Central memory CD8-positive, alpha-beta T cell (primary cell): ENCODE results near the gene INPP4B.
"Not testable (repeated sequence)": the region's sequence is repeated elsewhere in the genome, so short reads cannot be mapped to it uniquely, and the experiment has no call there.

Source experiments
- ATAC-seq: fragments of 150-1000 bp; cut with Tn5 transposase; replicated peaks from 2 replicates; pipeline ENCODE4 v1.10.0; 2022; ENCODE audit warnings: mild to moderate bottlenecking, moderate FRiP score, moderate number of reproducible peaks; ENCODE audit not compliant: poor library complexity, severe bottlenecking; ENCODE audit errors: extremely low read depth
- DNase-seq, 2 donors: peaks; one replicate each; pipeline ENCODE4 v3.0.0; 2021; ENCODE audit warnings: low spot score in 2 of 2
- H3K27ac Mint-ChIP-seq: one replicate; pipeline ENCODE4 v1.8.0; 2022; ENCODE audit warnings: low read depth, mild to moderate bottlenecking, moderate library complexity, mixed read lengths
- H3K27me3 Mint-ChIP-seq: one replicate; pipeline ENCODE4 v1.8.0; 2022; ENCODE audit warnings: mixed read lengths
- H3K36me3 Mint-ChIP-seq: one replicate; pipeline ENCODE4 v1.8.0; 2022; ENCODE audit warnings: mild to moderate bottlenecking, moderate library complexity, mixed read lengths; ENCODE audit not compliant: insufficient read depth
- H3K4me1 Mint-ChIP-seq: one replicate; pipeline ENCODE4 v1.8.0; 2022; ENCODE audit warnings: mixed read lengths
- H3K4me3 Mint-ChIP-seq: one replicate; pipeline ENCODE4 v1.8.0; 2022; ENCODE audit warnings: mild to moderate bottlenecking, moderate library complexity, mixed read lengths
- H3K9me3 Mint-ChIP-seq: one replicate; pipeline ENCODE4 v1.8.0; 2022; ENCODE audit warnings: mixed read lengths

INPP4B gene

DNA sequence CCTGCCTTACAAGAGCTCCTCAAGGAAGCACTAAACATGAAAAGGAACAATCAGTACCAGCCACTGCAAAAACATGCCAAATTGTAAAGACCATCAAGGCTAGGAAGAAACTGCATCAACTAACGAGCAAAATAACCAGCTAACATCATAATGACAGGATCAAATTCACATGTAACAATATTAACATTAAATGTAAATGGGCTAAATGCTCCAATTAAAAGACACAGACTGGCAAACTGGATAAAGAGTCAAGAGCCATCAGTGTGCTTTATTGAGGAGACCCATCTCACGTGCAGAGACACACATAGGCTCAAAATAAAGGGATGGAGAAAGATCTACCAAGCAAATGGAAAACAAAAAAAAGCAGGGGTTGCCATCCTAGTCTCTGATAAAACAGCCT is 777.8 kb downstream of the INPP4B start:
- not testable (repeated sequence) for H3K36me3 Mint-ChIP-seq, ATAC-seq, DNase-seq, H3K9me3 Mint-ChIP-seq, H3K27me3 Mint-ChIP-seq, H3K27ac Mint-ChIP-seq, H3K4me3 Mint-ChIP-seq
- peaks cover 32% of the 10 kb centered on the region for H3K4me1 Mint-ChIP-seq

DNA sequence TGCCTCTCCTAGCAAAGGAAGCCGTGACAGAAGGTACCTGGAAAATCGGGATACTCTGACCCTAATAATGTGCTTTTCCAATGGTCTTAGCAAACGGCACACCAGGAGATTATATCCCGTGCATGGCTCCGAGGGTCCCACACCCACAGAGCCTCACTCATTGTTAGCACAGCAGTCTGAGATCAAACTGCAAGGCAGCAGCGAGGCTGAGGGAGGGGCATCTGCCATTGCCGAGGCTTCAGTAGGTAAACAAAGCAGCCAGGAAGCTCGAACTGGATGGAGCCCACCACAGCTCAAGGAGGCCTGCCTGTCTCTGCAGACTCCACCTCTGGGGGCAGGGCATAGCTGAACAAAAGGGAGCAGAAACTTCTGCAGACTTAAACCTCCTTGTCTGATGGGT is 779.5 kb downstream of the INPP4B start:
- peaks cover 32% of the 10 kb centered on the region for H3K4me1 Mint-ChIP-seq

DNA sequence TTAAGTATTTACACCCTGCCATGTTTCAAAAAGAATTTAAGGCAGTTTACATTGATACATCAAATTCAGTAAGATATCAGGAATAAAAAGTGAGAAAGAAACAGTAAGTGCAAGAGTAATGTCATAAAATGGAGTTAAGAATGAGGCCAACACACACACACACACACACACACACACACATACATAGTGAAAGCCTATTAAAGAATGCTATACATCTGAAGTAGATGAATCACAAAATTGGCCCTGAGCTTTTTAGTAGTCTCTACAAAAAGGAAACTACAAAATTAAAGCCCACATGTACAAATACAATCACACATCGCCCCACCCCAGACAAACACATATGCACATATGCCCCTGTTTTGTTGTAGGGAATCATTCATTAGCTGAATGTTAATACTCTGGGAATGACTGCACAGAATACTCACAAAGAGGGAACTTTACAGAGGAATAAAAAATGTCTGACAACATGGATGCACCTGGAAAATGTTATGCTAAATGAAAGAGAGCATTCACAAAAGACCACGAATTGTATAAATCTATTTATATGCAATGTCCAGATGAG is 780.9 kb downstream of the INPP4B start:
- H3K36me3 Mint-ChIP-seq = peaks cover 12% of the 10 kb centered on the region
- H3K4me3 Mint-ChIP-seq = no peak overlapping the region
- peak overlapping the region; percentile 12 for H3K27ac Mint-ChIP-seq
- DNase-seq (no peak), ATAC-seq (no peak)
- H3K9me3 Mint-ChIP-seq = peaks cover 7% of the 10 kb centered on the region
- peaks cover 32% of the 10 kb centered on the region for H3K4me1 Mint-ChIP-seq
- no peaks in the 10 kb centered on the region for H3K27me3 Mint-ChIP-seq

More for the DNA sequence above, 779.5 kb downstream of the INPP4B start:
- H3K36me3 Mint-ChIP-seq, H3K27ac Mint-ChIP-seq, H3K4me3 Mint-ChIP-seq, H3K27me3 Mint-ChIP-seq, ATAC-seq, DNase-seq, H3K9me3 Mint-ChIP-seq: not testable (repeated sequence)

DNA sequence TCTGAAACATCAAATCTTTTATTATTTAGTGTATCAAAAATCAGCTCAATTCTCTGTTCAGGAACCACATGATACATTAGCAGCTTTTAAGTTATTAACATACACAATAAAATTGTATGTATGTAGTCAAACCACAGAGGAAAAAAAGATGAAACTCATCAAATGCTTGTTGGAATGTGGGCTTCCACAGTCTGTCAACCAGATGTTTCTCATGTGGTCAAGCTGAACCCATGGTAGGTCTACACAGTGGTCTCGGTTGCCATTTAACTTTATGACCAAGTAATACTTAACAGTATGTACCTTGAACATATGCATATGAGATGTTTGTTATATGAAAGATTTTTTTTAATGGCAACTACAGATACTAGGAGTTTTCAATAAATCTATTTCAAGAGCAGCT is 781.9 kb downstream of the INPP4B start:
- Mint-ChIP-seq H3K27ac (no peak overlapping the region), H3K9me3 (peaks cover 7% of the 10 kb centered on the region), H3K4me3 (no peak overlapping the region), H3K36me3 (peaks cover 10% of the 10 kb centered on the region), H3K4me1 (peaks cover 32% of the 10 kb centered on the region), H3K27me3 (no peaks in the 10 kb centered on the region)
- ATAC-seq = no peak
- DNase-seq = no peak

DNA sequence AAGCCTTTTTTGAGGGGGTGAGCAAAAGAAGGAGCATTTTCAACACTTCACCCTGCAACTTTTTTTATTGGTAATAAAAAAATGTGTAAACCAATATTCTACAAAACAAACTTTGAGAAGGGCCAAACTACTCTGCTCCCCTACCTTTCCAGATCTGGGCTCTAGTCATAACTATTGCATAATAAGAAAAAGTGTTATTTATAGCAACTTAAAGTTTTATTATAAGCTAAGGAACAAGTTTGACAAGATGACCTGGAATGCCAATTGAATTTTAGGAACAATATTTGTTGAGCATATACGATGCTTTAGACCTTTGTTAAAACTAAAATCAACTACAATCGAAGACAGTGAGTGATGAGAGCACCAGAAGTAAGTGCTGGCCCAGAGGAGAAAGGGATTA is 800.1 kb downstream of the INPP4B start:
- DNase-seq (no peak), ATAC-seq (no peak)
- Mint-ChIP-seq H3K4me3 (no peak overlapping the region), H3K4me1 (peaks cover 41% of the 10 kb centered on the region), H3K27ac (no peak overlapping the region), H3K9me3 (no peaks in the 10 kb centered on the region), H3K27me3 (no peaks in the 10 kb centered on the region), H3K36me3 (peaks cover 9% of the 10 kb centered on the region)

DNA sequence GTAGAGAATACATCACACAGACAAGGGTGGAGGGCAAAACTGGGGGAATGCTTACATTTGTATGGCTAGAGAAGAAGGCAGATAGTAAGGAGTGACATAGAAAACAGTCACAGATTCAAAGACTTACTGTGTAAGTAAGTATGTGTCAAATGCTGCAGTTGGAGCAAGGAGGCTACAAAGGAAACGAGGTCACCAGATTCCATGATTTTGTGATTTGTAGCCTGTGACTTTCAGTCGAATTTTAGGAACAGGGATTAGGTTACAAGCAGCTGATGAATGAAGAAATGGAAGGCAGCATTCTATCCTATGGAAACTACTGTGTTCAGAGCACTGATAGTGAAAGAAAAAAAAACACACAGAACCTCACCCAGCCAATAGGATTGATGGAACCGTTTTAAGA is 801.8 kb downstream of the INPP4B start:
- DNase-seq (no peak), ATAC-seq (no peak)
- Mint-ChIP-seq H3K4me1 (peaks cover 50% of the 10 kb centered on the region), H3K9me3 (no peaks in the 10 kb centered on the region), H3K27me3 (no peaks in the 10 kb centered on the region), H3K36me3 (peaks cover 13% of the 10 kb centered on the region), H3K4me3 (no peak overlapping the region), H3K27ac (no peak overlapping the region)

DNA sequence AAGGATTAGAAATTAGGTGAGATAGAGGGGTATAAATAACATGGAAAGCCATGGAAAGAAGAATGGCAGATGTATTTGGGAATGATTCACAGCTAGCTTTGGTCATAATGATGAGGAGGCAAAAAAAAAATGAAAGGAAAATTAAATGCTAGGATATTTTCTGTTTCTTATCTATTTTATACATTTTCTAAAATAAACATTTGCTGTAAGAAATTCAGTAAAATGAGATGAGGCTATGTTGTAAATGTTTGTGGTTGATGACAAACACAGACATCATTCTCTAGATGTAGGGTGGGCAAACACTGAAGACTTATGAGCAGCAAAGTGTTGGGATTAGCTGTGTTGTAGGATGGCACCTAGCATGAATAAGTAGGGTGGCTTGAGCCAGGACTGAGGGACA is 802.6 kb downstream of the INPP4B start:
- no peak for DNase-seq
- Mint-ChIP-seq H3K9me3 (no peaks in the 10 kb centered on the region), H3K27me3 (no peaks in the 10 kb centered on the region), H3K36me3 (peaks cover 13% of the 10 kb centered on the region), H3K4me1 (peaks cover 47% of the 10 kb centered on the region), H3K27ac (peak overlapping the region; percentile 36), H3K4me3 (no peak overlapping the region)
- ATAC-seq = no peak

DNA sequence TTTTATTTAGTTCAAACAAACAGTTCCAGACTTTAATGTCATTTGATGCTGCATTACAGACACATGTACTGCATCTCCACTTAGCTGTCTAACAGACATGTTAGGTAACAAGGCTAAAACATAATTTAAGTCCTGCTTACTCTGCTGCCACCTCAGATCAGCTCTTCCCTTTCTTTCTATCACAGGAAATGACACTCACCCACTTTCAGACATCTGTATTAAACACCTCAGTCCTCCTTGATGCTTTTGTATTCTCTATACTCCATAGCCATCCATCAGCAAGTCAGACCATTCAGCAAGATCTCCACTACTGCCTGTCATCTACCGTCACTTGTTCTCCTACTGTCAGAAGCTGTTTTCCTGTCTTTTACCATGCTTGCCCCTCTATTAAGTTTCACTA is 804.3 kb downstream of the INPP4B start:
- no peaks in the 10 kb centered on the region for H3K9me3 Mint-ChIP-seq
- H3K4me3 Mint-ChIP-seq = no peak overlapping the region
- H3K4me1 Mint-ChIP-seq = peaks cover 42% of the 10 kb centered on the region
- H3K27me3 Mint-ChIP-seq = no peaks in the 10 kb centered on the region
- H3K36me3 Mint-ChIP-seq = peaks cover 14% of the 10 kb centered on the region
- DNase-seq (no peak), ATAC-seq (no peak)
- H3K27ac Mint-ChIP-seq = no peak overlapping the region

DNA sequence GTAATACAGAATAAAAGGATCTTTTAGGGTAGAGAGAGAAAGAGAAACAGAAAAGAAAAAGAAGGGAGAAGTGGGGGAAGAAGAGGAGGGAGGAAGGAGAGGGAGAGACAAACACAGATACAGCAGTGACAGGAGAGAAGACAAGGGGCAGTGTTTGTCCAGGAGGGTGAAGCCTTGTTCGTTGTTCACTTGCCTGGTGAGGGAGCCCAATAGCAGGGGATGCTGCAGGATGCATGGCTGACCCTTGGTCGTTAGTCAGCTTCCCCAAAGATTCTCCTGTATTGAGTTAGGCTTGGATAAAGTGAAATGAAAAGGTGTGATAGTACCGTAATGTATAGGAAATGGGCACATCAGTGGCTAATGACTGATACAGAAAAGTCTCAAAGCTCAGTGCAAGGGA is 806.1 kb downstream of the INPP4B start:
- no peak overlapping the region for H3K4me3 Mint-ChIP-seq
- peaks cover 34% of the 10 kb centered on the region for H3K4me1 Mint-ChIP-seq
- no peaks in the 10 kb centered on the region for H3K9me3 Mint-ChIP-seq
- ATAC-seq (no peak), DNase-seq (no peak)
- no peaks in the 10 kb centered on the region for H3K27me3 Mint-ChIP-seq
- H3K27ac Mint-ChIP-seq = peak overlapping the region; percentile 79
- H3K36me3 Mint-ChIP-seq = peaks cover 14% of the 10 kb centered on the region

DNA sequence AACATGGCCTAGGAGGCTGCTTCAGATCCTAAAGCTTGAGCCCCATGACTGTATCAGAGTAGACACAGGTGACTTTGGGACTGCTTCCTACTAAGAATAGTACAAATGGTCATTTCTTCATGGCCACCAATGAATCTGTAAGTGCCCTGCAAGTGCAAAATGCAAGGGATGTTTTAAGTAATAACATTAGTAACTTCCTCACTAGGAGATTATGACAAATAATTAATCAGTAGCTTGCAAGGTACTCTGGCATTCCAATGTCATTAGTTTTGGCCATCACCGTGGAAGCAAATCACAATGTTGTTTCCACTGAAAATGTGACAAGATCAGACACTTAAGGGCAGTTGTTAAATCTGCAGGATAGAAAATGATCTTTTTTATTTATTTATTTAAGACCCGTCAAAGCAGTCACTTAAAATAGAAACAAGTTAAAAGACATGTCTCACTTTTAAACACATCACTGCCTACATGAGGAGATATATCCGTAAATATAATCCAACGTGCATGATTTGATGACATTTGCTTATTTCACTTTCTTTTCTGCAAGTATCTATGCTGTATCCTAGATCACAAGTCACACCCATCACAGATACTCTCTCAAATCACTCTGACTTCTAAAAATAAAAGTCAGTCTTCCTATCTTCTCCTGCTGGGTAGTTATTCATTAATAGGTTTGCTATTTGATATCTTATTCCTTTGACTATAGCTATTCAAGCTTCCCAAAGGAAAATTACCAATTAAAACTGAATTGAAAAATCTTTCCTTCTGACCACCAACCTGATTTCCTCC is 809.1 kb downstream of the INPP4B start:
- DNase-seq = no peak
- peak overlapping the region; percentile 19 for H3K27ac Mint-ChIP-seq
- peaks cover 24% of the 10 kb centered on the region for H3K4me1 Mint-ChIP-seq

DNA sequence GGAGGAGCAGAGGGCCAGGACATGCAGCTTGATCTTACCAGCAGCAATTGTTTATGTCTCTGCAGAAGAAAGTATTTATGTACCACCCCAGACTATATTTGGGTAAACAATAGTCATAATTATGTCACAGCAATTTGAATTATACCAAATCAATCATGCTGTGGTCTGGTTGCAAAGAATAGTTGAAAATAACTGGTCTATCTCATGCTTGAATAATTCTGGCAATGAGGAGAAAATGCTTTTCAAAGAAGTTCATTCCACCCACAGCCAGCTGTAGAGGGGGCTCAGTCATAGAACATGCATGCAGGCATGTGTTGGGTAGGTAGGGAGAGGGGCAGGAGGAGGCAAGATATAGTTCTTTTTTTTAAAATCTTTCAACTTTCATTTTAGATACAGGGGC is 810.5 kb downstream of the INPP4B start:
- ATAC-seq (no peak), DNase-seq (no peak)
- Mint-ChIP-seq H3K36me3 (peaks cover 17% of the 10 kb centered on the region), H3K27me3 (no peaks in the 10 kb centered on the region), H3K4me3 (no peak overlapping the region), H3K27ac (no peak overlapping the region), H3K4me1 (peaks cover 24% of the 10 kb centered on the region), H3K9me3 (no peaks in the 10 kb centered on the region)

More for the DNA sequence above, 809.1 kb downstream of the INPP4B start:
- Mint-ChIP-seq H3K4me3 (no peak overlapping the region), H3K27me3 (no peaks in the 10 kb centered on the region), H3K36me3 (peaks cover 14% of the 10 kb centered on the region), H3K9me3 (no peaks in the 10 kb centered on the region)
- no peak for ATAC-seq

DNA sequence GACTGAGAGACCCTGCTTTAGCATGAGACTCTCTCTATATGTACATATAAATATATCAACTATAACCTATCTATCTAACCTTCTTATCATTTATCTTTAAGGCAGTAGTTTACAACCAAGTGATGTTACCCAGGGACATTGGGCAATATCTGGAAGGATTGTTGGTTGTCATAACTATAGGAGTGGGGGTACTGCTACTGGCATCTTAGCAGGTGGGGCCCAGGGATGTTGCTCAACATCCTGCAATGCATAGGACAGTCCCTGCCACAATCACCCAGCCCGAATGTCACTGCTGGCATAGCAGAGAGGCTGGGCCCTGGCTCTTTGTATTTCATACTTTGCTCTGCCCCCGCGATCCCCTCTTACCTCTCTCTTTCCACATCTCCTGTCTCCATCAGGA is 812.0 kb downstream of the INPP4B start:
- no peaks in the 10 kb centered on the region for H3K9me3 Mint-ChIP-seq
- H3K27ac Mint-ChIP-seq = peak overlapping the region; percentile 4
- DNase-seq = no peak
- no peaks in the 10 kb centered on the region for H3K27me3 Mint-ChIP-seq
- ATAC-seq = no peak
- no peak overlapping the region for H3K4me3 Mint-ChIP-seq
- peaks cover 14% of the 10 kb centered on the region for H3K36me3 Mint-ChIP-seq
- H3K4me1 Mint-ChIP-seq = peaks cover 15% of the 10 kb centered on the region

DNA sequence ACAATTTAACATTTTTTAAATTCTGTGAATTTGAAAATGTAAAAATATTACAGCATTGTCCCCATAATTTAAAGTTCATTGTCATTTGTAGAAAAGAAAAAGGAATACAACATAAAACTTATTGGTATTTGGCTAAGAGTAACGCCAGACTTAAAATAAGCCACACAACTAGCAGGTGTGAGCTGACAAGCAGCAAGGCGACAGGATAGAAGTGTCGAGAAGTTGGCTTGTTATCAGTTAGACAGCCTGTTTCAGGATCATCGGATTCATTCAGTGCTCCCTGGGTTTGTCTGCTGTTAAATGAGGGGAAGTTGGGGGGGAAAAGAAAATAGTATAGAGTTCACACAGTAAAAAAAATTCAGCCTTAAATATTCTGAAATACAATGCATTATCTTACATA is 816.1 kb downstream of the INPP4B start:
- H3K36me3 Mint-ChIP-seq = peaks cover 14% of the 10 kb centered on the region
- H3K27me3 Mint-ChIP-seq = no peaks in the 10 kb centered on the region
- H3K27ac Mint-ChIP-seq = no peak overlapping the region
- H3K9me3 Mint-ChIP-seq = no peaks in the 10 kb centered on the region
- ATAC-seq = no peak
- no peak overlapping the region for H3K4me3 Mint-ChIP-seq
- no peak for DNase-seq
- H3K4me1 Mint-ChIP-seq = peaks cover 15% of the 10 kb centered on the region
